Activated T-cell treated with anti-CD3 and anti-CD28 coated beads, Interleukin-2, amount 50 U/mL, for 72 hours (primary cell): Measurements from ENCODE around the gene PRRC2B. TPM values are rescaled to one million over a fixed set of nuclear protein-coding genes. Genes with fewer than 3 reads are reported as not detected.

ENCODE experiments used
- ATAC-seq, 2 donors: fragments of 150-1000 bp; cut with Tn5 transposase; replicated peaks in 1 of 2; 2 replicates each; pipeline ENCODE4 v1.10.0; 2021; ENCODE audit warnings: moderate library complexity in 2 of 2, mild to moderate bottlenecking in 1 of 2
- DNase-seq, 2 donors: peaks; one replicate each; pipeline ENCODE4 v3.0.0; 2021 to 2022; ENCODE audit warnings: mixed read lengths in 1 of 2
- H3K27ac Mint-ChIP-seq: one replicate; pipeline ENCODE4 v1.8.0; 2022; ENCODE audit warnings: mild to moderate bottlenecking, moderate library complexity, mixed read lengths
- H3K27me3 Mint-ChIP-seq: one replicate; pipeline ENCODE4 v1.8.0; 2022; ENCODE audit warnings: low read depth, mixed read lengths
- H3K36me3 Mint-ChIP-seq, 2 donors: one replicate each; pipeline ENCODE4 v1.8.0; 2022; ENCODE audit warnings: mixed read lengths in 2 of 2, mild to moderate bottlenecking in 1 of 2; ENCODE audit not compliant: insufficient read depth in 2 of 2
- H3K4me1 Mint-ChIP-seq: one replicate; pipeline ENCODE4 v1.8.0; 2022; ENCODE audit warnings: low read depth, mixed read lengths
- H3K4me3 Mint-ChIP-seq, 2 donors: one replicate each; pipeline ENCODE4 v1.8.0; 2022; ENCODE audit warnings: mild to moderate bottlenecking in 2 of 2, mixed read lengths in 2 of 2, moderate library complexity in 2 of 2
- H3K9me3 Mint-ChIP-seq, 2 donors: one replicate each; pipeline ENCODE4 v1.8.0; 2022; ENCODE audit warnings: mixed read lengths in 2 of 2
- total RNA-seq, 2 donors: library from RNA; stranded (reverse); gene quantifications; one replicate each; pipeline ENCODE4 v1.2.3, GENCODE V29; 2022

Gene PRRC2B
- total RNA-seq, 2 donors from 2014 or later, result 179 to 214 TPM

GRCh38 chr9:131419716-131420115 is 25.8 kb downstream of the PRRC2B start:
- DNase-seq (no peak), ATAC-seq (no peak)
- H3K4me1 Mint-ChIP-seq, result peaks cover 81% of the 10 kb centered on the region
- H3K27me3 Mint-ChIP-seq, result no peaks in the 10 kb centered on the region
- no peaks in the 10 kb centered on the region for H3K9me3 Mint-ChIP-seq
- peak overlapping the region; percentile 77 to 96 for H3K4me3 Mint-ChIP-seq
- peaks cover 3 to 5% of the 10 kb centered on the region in 2 donors for H3K36me3 Mint-ChIP-seq
- peak overlapping the region; percentile 95 for H3K27ac Mint-ChIP-seq

GRCh38 chr9:131420980-131421624 is 27.2 kb downstream of the PRRC2B start:
- H3K4me1 Mint-ChIP-seq, result peaks cover 70% of the 10 kb centered on the region
- peaks cover 5% of the 10 kb centered on the region in 2 donors for H3K36me3 Mint-ChIP-seq

DNA sequence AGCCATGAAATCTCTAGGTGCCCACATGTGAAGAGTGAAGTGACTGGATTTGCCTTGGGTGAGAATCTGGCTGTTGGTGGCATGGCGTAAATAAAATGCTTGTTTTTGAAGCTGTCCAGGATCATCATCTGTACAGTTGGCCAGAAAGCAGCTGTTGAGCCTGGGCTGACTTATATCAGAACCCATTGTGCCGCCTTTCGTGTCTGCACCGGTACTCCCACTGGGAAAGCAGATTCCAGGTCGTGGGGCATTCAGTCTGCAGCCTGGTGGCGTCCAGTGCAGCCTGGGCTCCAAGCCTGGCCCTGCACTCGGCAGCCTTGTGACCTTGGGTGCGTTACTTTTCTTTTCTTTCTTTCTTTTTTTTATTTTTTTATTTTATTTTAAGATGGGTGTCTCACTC is 27.8 kb downstream of the PRRC2B start:
- peak overlapping the region in 1 of 2 donors; percentile 17 for H3K4me3 Mint-ChIP-seq
- DNase-seq (no peak), ATAC-seq (no peak)
- no peaks in the 10 kb centered on the region for H3K9me3 Mint-ChIP-seq
- peaks cover 65% of the 10 kb centered on the region for H3K4me1 Mint-ChIP-seq
- H3K27ac Mint-ChIP-seq, result no peak overlapping the region
- H3K27me3 Mint-ChIP-seq, result no peaks in the 10 kb centered on the region
- H3K36me3 Mint-ChIP-seq, result peaks cover 8 to 9% of the 10 kb centered on the region in 2 donors

More at GRCh38 chr9:131420980-131421624, 27.2 kb downstream of the PRRC2B start:
- Mint-ChIP-seq H3K4me3 (peak overlapping the region in 1 of 2 donors; percentile 17), H3K27me3 (no peaks in the 10 kb centered on the region), H3K9me3 (no peaks in the 10 kb centered on the region), H3K27ac (peak overlapping the region; percentile 64)
- DNase-seq, result no peak
- no peak for ATAC-seq

DNA sequence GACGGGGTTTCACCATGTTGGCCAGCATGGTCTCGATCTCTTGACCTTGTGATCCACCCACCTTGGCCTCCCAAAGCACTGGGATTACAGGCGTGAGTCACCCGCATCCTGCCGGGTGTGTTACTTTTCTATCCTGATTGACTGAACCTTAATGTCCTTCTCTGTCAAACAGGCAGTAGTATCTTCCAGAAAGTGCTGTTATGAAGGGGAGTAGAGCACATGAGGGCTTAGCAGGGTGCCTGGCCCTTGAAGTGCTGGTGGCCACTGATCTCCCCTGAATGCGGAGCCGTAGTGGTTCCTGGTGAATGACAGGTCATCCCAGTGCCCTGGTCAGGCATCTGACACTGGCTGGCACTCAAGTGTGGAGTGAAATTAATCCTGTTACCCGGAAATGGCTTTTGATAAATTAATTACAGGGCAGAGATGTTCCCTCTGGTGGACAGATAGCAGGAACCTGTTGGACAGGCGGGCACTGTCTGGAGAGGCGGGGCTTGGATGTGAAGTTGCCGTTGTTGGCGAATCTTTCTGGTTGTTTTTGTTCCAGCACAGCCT is 28.4 kb downstream of the PRRC2B start:
- ATAC-seq (no peak), DNase-seq (no peak)
- Mint-ChIP-seq H3K27ac (peak overlapping the region; percentile 82), H3K27me3 (no peaks in the 10 kb centered on the region), H3K9me3 (no peaks in the 10 kb centered on the region), H3K4me3 (peak overlapping the region in 1 of 2 donors; percentile 65), H3K4me1 (peaks cover 64% of the 10 kb centered on the region), H3K36me3 (peaks cover 8 to 9% of the 10 kb centered on the region in 2 donors)

GRCh38 chr9:131423171-131423581 is 29.3 kb downstream of the PRRC2B start:
- no peaks in the 10 kb centered on the region for H3K27me3 Mint-ChIP-seq
- peak; percentile 12 to 47 for DNase-seq
- H3K36me3 Mint-ChIP-seq, result peaks cover 6 to 9% of the 10 kb centered on the region in 2 donors
- peak; percentile 24 to 74 for ATAC-seq
- H3K27ac Mint-ChIP-seq, result peak overlapping the region; percentile 82
- peaks cover 63% of the 10 kb centered on the region for H3K4me1 Mint-ChIP-seq
- H3K9me3 Mint-ChIP-seq, result no peaks in the 10 kb centered on the region
- H3K4me3 Mint-ChIP-seq, result peak overlapping the region in 1 of 2 donors; percentile 65

DNA sequence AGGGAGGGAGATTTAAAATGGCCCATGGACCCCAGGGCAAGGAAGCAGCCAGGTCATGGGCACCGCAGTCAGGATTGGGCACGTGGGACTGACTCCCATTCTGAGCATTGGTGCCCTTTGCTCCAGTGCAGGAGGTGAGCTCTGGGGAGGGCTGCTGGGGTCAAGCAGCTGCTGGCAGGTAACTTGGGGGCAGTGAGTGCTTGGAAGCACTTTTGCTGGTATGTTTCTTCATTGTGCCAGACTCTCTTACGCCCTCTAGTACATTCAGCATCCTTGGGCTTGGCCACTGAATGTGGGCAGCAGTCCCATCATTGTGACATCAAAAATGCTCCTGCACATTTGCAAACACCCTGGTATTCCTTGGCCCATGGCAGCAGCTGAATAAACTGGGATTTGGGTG is 32.7 kb downstream of the PRRC2B start:
- peaks cover 6 to 10% of the 10 kb centered on the region in 2 donors for H3K36me3 Mint-ChIP-seq
- no peak overlapping the region for H3K4me3 Mint-ChIP-seq
- ATAC-seq (no peak), DNase-seq (no peak)
- no peaks in the 10 kb centered on the region for H3K27me3 Mint-ChIP-seq
- no peaks in the 10 kb centered on the region for H3K9me3 Mint-ChIP-seq
- H3K27ac Mint-ChIP-seq, result peak overlapping the region; percentile 69
- peaks cover 47% of the 10 kb centered on the region for H3K4me1 Mint-ChIP-seq

DNA sequence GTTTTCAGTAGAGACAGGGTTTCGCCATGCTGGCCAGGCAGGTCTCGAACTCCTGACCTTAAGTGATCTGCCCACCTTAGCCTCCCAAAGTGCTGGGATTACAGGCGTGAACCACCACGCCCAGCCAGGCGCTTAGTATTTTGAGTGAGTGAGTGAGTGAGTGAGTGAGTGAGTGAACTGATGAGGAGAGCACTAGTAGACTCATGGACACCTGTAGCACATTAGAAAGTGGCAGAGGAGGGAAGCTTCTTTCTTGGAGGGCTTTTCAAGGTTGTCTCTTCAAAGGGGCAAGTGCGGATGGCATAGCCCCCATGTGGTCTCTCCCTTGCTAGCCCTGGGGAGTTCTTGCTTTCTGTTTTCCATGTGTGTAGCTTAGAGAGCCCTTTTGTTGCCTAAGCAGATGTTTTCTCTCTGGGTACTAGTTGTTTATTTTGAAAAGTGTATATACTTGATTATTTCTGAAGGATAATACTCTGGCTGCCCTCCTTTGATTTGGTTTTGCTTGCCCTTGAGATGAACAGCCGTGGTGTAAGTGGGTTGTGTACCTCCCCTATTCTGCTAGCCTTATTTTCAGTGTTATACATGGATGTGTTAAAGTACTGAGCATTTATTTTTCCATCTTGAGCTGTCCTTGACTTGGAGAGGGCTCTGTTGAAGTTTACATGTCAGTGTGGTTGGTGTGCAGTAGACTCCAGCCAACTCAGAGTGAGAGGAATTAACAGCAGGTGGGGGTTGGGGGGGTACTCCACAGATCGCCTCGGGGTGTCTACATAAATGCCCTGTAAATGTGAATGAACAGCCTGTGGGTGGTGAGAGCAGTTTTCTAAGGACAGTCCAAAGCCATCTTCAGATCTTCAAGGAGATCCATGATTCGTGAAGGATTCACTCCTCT is 35.5 kb downstream of the PRRC2B start:
- H3K4me3 Mint-ChIP-seq, result no peak overlapping the region
- H3K27ac Mint-ChIP-seq, result peak overlapping the region; percentile 88
- peaks cover 6 to 19% of the 10 kb centered on the region in 2 donors for H3K36me3 Mint-ChIP-seq
- H3K27me3 Mint-ChIP-seq, result no peaks in the 10 kb centered on the region
- peaks cover 29% of the 10 kb centered on the region for H3K4me1 Mint-ChIP-seq
- no peak for ATAC-seq
- DNase-seq, result no peak
- no peaks in the 10 kb centered on the region for H3K9me3 Mint-ChIP-seq

DNA sequence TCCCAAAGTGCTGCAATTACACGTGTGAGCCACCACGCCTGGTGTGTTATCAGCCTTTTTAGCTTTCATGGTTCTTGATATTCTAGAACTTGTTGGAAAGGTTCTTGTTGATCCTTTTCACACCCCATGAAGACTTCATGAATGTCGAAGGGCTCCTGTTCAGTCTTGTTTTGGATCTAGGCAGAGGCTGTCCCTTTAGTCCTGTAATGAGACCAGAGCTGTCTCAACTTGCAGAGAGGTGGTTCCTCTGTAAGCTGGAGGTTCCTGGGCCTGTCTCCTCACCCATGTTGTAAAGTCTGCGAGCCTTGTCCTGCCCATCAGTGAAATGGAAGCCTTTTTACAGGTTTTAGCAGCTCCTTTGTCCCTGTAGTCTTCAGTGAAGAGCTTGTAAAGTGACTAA is 38.2 kb downstream of the PRRC2B start:
- H3K27me3 Mint-ChIP-seq, result no peaks in the 10 kb centered on the region
- H3K9me3 Mint-ChIP-seq, result no peaks in the 10 kb centered on the region
- peaks cover 26% of the 10 kb centered on the region for H3K4me1 Mint-ChIP-seq
- DNase-seq (no peak), ATAC-seq (no peak)
- no peak overlapping the region for H3K27ac Mint-ChIP-seq
- no peak overlapping the region for H3K4me3 Mint-ChIP-seq
- peaks cover 0 to 18% of the 10 kb centered on the region in 2 donors for H3K36me3 Mint-ChIP-seq

- Mint-ChIP-seq H3K9me3 (no peaks in the 10 kb centered on the region), H3K27me3 (no peaks in the 10 kb centered on the region), H3K4me1 (peaks cover 19% of the 10 kb centered on the region), H3K36me3 (peaks cover 0 to 20% of the 10 kb centered on the region in 2 donors), H3K27ac (peak overlapping the region; percentile 27), H3K4me3 (no peak overlapping the region)
- DNase-seq (no peak), ATAC-seq (no peak)
These were observed 38.9 kb downstream of the PRRC2B start for GRCh38 chr9:131432597-131433301.

- Mint-ChIP-seq H3K27ac (peak overlapping the region; percentile 27), H3K9me3 (no peaks in the 10 kb centered on the region), H3K36me3 (peaks cover 0 to 23% of the 10 kb centered on the region in 2 donors), H3K4me3 (no peak overlapping the region), H3K27me3 (no peaks in the 10 kb centered on the region), H3K4me1 (peaks cover 16% of the 10 kb centered on the region)
- no peak for ATAC-seq
- no peak for DNase-seq
These were observed 39.5 kb downstream of the PRRC2B start for GRCh38 chr9:131433302-131433854.

- peaks cover 7% of the 10 kb centered on the region for H3K4me1 Mint-ChIP-seq
These were observed 40.8 kb downstream of the PRRC2B start for GRCh38 chr9:131434673-131435072.

GRCh38 chr9:131436376-131436775 is 42.5 kb downstream of the PRRC2B start:
- peak overlapping the region; percentile 24 for H3K27ac Mint-ChIP-seq
- H3K27me3 Mint-ChIP-seq, result no peaks in the 10 kb centered on the region
- H3K4me1 Mint-ChIP-seq, result no peaks in the 10 kb centered on the region
- no peak overlapping the region for H3K4me3 Mint-ChIP-seq
- no peak for DNase-seq
- no peak for ATAC-seq
- peaks cover 4 to 35% of the 10 kb centered on the region in 2 donors for H3K36me3 Mint-ChIP-seq
- no peaks in the 10 kb centered on the region for H3K9me3 Mint-ChIP-seq

More at GRCh38 chr9:131434673-131435072, 40.8 kb downstream of the PRRC2B start:
- Mint-ChIP-seq H3K27ac (peak overlapping the region; percentile 36), H3K4me3 (no peak overlapping the region), H3K27me3 (no peaks in the 10 kb centered on the region), H3K9me3 (no peaks in the 10 kb centered on the region), H3K36me3 (peaks cover 2 to 26% of the 10 kb centered on the region in 2 donors)
- no peak for ATAC-seq
- DNase-seq, result no peak
